Measurements from ENCODE around the gene SMIM5.

SMIM5 gene

DNA sequence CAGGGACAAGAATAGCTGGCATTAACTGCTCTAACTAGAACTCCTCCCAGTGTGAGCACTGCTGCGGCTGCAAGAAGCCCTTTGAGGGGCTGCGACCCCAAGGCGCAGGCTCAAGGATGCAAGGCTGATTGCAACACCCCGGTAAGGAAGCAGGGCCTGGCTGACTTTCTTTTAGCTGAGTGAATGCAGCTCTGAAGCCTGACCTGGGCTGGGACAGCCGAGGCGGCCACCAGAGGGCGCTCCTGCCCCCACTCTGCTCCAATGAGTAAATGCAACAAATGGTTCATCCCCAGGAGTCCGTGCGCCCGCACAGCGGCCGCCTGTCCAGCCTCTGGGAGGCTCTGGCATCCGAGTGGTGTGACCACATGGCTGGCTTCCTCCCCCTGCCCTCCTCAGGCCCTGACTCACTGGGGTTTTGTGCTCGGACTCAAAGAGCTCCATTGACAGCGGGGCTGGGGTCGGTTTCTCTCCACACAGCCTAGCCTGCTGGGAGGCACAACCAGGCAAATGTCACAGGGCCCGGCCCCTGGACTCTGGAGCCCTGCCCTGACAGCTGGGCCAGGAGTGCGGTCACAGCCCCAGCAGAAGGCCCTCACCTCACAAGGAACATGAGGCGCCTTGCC, at the start of gene SMIM5:
TSS of gene SMIM5 (plus strand) at position 572 of the 623 bp plus-strand sequence. CDS start 6,768 bp downstream, outside the sequence.
- peak; percentile 86 for DNase-seq (ENCODE audit: low read depth)
- TF ChIP-seq, protein P1, sequence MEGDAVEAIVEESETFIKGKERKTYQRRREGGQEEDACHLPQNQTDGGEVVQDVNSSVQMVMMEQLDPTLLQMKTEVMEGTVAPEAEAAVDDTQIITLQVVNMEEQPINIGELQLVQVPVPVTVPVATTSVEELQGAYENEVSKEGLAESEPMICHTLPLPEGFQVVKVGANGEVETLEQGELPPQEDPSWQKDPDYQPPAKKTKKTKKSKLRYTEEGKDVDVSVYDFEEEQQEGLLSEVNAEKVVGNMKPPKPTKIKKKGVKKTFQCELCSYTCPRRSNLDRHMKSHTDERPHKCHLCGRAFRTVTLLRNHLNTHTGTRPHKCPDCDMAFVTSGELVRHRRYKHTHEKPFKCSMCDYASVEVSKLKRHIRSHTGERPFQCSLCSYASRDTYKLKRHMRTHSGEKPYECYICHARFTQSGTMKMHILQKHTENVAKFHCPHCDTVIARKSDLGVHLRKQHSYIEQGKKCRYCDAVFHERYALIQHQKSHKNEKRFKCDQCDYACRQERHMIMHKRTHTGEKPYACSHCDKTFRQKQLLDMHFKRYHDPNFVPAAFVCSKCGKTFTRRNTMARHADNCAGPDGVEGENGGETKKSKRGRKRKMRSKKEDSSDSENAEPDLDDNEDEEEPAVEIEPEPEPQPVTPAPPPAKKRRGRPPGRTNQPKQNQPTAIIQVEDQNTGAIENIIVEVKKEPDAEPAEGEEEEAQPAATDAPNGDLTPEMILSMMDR (conservative IDR thresholded peaks at IDR 0.05; ENCODE audit: control insufficient read depth, insufficient read depth, low read depth, low read length), result peak; percentile 94
- no peak within 1 kb of the TSS for H3K4me3 ChIP-seq (ENCODE audit: control insufficient read depth, low read depth, low read length)

DNA sequence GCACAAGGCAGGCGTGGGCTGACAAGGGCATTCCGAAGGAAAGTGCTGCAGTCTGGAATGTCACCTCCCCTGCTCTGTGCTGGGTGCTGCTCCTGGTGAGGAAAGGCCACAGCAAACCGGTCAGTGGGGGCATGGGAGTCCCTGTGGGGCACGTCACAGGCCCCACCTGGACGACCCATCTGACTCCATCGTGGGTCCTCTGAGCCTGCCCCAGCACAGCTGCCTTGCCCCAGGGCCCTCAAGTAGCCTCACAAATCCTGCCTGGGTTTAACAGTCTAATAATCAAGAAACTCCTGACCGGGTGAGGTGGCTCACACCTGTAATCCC, 48.4 kb upstream of the SMIM5 start:
- TF ChIP-seq, protein P1 (conservative IDR thresholded peaks at IDR 0.05; ENCODE audit: control insufficient read depth, insufficient read depth, low read depth, low read length), result no peak
- no peak for DNase-seq (ENCODE audit: low read depth)
- no peak overlapping the region for H3K4me3 ChIP-seq (ENCODE audit: control insufficient read depth, low read depth, low read length)

DNA sequence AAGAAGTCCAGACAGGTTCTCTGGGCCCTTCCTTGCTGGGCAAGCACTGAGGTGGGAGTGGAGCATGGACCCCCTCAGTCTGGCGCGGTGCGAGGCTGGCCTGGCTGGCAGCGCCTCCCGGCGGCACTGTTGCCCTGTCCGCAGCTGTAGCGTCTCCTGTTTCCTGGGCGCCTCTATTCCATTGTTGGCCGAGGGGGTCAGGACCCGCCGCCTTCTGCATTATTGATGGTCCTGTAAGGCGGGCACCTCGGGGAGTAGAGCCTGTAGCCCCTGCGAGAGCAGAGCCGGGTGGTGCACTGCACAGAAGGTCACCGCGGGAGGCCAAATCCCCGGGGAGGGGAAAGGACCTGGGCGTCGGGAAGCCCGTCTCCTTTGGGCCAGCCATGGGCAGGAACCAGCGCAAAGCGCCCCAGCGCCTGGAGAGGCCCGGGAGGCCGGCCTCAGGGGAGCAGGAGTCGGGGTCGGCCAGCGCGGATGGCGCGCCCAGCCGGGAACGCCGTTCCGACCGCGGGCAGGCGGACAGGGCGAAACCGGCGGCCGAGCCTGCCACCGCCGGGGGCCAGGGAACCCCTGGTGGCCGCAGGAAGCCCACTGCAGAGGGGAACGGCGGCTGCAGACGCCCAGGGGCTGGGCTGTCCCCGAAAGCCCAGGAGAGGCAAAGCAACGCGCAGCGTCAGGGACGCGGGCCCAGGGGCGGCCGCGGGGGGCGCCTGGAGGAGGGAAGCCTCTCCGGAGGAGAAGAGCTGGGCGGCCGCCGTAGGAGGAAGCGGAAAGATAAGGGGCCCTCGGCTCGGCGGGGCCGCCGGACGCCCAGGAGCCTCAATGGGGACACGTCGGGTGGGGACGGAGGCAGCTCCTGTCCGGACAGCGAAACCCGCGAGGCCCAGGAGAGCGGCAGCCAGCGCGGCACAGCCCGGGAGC, 45.3 kb upstream of the SMIM5 start, which contains the start of gene MYO15B:
TSS of gene MYO15B (plus strand) at position 126 of the 921 bp plus-strand sequence. CDS start at position 384, 258 bp downstream.
- TF ChIP-seq, protein P1 (conservative IDR thresholded peaks at IDR 0.05; ENCODE audit: control insufficient read depth, insufficient read depth, low read depth, low read length), result peak; percentile 4
- H3K4me3 ChIP-seq (ENCODE audit: control insufficient read depth, low read depth, low read length), result no peak within 1 kb of the TSS
- DNase-seq (ENCODE audit: low read depth), result no peak

DNA sequence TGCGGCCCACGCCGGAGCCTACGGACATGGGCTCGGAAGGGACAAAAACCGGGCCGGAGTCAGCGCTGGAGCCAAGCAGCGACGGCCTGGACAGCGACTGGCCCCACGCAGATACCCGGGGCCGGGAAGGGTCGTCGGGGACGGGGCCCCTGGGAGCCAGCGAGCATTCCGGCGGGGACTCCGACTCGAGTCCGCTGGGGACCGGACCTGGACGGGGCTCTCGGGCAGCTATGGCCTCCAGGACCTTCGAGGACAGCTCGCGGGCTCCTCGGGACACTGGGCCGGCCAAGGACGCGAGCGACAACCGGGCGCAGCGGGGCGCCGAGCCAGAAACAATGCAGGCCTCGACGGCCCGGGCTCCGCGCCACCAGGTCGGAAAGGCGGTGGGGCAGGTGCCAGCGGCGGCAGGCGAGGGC, 44.6 kb upstream of the SMIM5 start:
- no peak overlapping the region for H3K4me3 ChIP-seq (ENCODE audit: control insufficient read depth, low read depth, low read length)
- TF ChIP-seq, protein P1 (conservative IDR thresholded peaks at IDR 0.05; ENCODE audit: control insufficient read depth, insufficient read depth, low read depth, low read length), result no peak
- no peak for DNase-seq (ENCODE audit: low read depth)

DNA sequence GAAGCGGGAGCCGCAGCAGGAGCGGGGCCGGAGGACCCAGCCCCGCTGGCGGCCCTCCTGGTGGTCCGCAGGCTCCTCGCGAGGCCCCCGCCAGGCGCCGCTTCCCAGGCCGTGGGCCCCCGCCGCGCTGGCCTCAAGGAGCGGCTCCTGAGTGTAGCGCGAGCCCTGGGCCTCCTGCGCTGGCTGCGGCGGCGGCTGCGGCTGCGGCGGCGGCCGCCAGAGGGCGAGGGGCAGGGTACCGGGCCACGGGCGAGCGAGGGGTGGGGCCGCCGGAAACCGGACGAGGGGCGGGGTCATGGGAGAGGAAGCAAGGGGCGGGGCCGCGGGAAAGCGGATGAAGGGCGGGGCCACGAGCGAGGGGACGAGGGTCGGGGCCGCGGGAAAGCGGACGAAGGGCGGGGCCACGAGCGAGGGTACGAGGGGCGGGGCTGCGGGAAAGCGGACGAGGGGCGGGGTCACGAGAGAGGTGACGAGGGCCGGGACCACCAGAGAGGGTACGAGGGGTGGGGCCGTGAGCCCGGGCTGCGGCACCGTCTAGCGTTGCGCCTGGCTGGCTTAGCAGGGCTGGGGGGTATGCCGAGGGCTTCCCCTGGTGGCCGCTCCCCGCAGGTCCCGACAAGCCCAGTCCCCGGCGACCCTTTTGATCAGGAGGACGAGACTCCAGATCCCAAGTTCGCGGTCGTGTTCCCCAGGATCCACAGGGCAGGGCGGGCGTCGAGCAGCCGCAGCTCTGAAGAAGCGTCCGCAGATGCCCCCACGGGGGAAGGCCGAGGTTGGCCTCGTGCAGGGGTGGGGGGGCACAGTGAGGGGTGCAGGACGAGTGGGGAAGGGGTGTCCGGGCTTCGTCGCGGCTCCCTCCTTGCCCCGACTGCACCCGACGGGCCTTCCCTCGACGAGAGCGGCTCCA, 44.0 kb upstream of the SMIM5 start:
- TF ChIP-seq, protein P1 (conservative IDR thresholded peaks at IDR 0.05; ENCODE audit: control insufficient read depth, insufficient read depth, low read depth, low read length), result peak; percentile 4
- H3K4me3 ChIP-seq (ENCODE audit: control insufficient read depth, low read depth, low read length), result peak overlapping the region; percentile 41
- DNase-seq (ENCODE audit: low read depth), result peak; percentile 56

GRCh38 chr17:75589919-75590303, 43.3 kb upstream of the SMIM5 start:
- DNase-seq (ENCODE audit: low read depth), result no peak
- H3K4me3 ChIP-seq (ENCODE audit: control insufficient read depth, low read depth, low read length), result no peak overlapping the region
- TF ChIP-seq, protein P1 (conservative IDR thresholded peaks at IDR 0.05; ENCODE audit: control insufficient read depth, insufficient read depth, low read depth, low read length), result no peak

Measured in fibroblast of mammary gland (primary cell).